HepG2 (cell line): ENCODE results near the gene IFNAR2. TPM values are rescaled to one million over a fixed set of nuclear protein-coding genes. Genes with fewer than 3 reads are reported as not detected.

ENCODE experiments used
- CREM ChIP-seq, 2 experiments: sonication (generic) in 1 of 2; formaldehyde crosslinking in 1 of 2; IDR thresholded peaks; 2 replicates each; pipeline versions ENCODE4 v1.4.0 to v1.6.1; 2016 to 2020; ENCODE audit warnings: antibody characterized with exemption in 1 of 2, mild to moderate bottlenecking in 1 of 2, missing genetic modification reagents in 1 of 2
- FOXP4 ChIP-seq: sonication (generic); formaldehyde crosslinking; IDR thresholded peaks from 2 replicates; pipeline ENCODE4 v1.4.0; 2020; ENCODE audit warnings: missing genetic modification reagents
- HDAC1 ChIP-seq: sonication (generic); formaldehyde crosslinking; IDR thresholded peaks from 2 replicates; pipeline ENCODE4 v1.5.1; 2020; ENCODE audit warnings: mild to moderate bottlenecking, missing genetic modification reagents
- PITX1 ChIP-seq: sonication (generic); formaldehyde crosslinking; IDR thresholded peaks from 2 replicates; pipeline ENCODE4 v1.5.1; 2020; ENCODE audit warnings: mild to moderate bottlenecking, missing genetic modification reagents
- POLR2G ChIP-seq: fragments of 200-400 bp; formaldehyde crosslinking; IDR thresholded peaks from 2 replicates; pipeline ENCODE4 v1.6.1; 2018; ENCODE audit warnings: mild to moderate bottlenecking, low read depth, low read length, moderate library complexity
- RXRB ChIP-seq: IDR thresholded peaks from 2 replicates; pipeline ENCODE4 v1.6.1; 2016; ENCODE audit warnings: borderline replicate concordance, missing genetic modification reagents, missing compliant biosample characterization
- SALL1 ChIP-seq: sonication (generic); formaldehyde crosslinking; IDR thresholded peaks from 2 replicates; pipeline ENCODE4 v1.8.0; 2022; ENCODE audit warnings: mild to moderate bottlenecking, missing genetic modification reagents
- SAP130 ChIP-seq: IDR thresholded peaks from 2 replicates; pipeline ENCODE4 v1.6.1; 2016; ENCODE audit warnings: low read depth
- SIN3A ChIP-seq: IDR thresholded peaks from 2 replicates; pipeline ENCODE4 v1.6.1; 2011; ENCODE audit warnings: low read depth, mild to moderate bottlenecking, control low read depth, low read length, borderline replicate concordance
- TBX2 ChIP-seq: sonication (generic); formaldehyde crosslinking; IDR thresholded peaks from 2 replicates; pipeline ENCODE4 v1.5.0; 2020; ENCODE audit warnings: missing genetic modification reagents, mild to moderate bottlenecking, borderline replicate concordance
- THRA ChIP-seq: sonication (generic); formaldehyde crosslinking; IDR thresholded peaks from 2 replicates; pipeline ENCODE4 v1.4.0; 2020; ENCODE audit warnings: missing genetic modification reagents, borderline replicate concordance
- ZBTB10 ChIP-seq: sonication (generic); formaldehyde crosslinking; IDR thresholded peaks from 2 replicates; pipeline ENCODE4 v1.4.0; 2020; ENCODE audit warnings: missing genetic modification reagents, borderline replicate concordance
- ZC3H13 ChIP-seq: sonication (generic); formaldehyde crosslinking; IDR thresholded peaks from 2 replicates; pipeline ENCODE4 v1.8.1; 2023; ENCODE audit warnings: mild to moderate bottlenecking, missing genetic modification reagents, moderate library complexity
- ZFX ChIP-seq: sonication (generic); formaldehyde crosslinking; IDR thresholded peaks from 2 replicates; pipeline ENCODE4 v1.4.0; 2020; ENCODE audit warnings: mild to moderate bottlenecking, low read depth, missing genetic modification reagents, moderate library complexity
- ZNF121 ChIP-seq: sonication (generic); formaldehyde crosslinking; IDR thresholded peaks from 2 replicates; pipeline ENCODE4 v1.5.0; 2020; ENCODE audit warnings: mild to moderate bottlenecking, missing genetic modification reagents
- ZNF292 ChIP-seq: sonication (generic); formaldehyde crosslinking; IDR thresholded peaks from 2 replicates; pipeline ENCODE4 v1.8.1; 2022; ENCODE audit warnings: mild to moderate bottlenecking, low read depth, missing genetic modification reagents, borderline replicate concordance
- ZNF333 ChIP-seq: sonication (generic); formaldehyde crosslinking; IDR thresholded peaks from 2 replicates; pipeline ENCODE4 v1.4.0; 2020; ENCODE audit warnings: mild to moderate bottlenecking, missing genetic modification reagents, borderline replicate concordance
- ZNF580 ChIP-seq: IDR thresholded peaks from 2 replicates; pipeline ENCODE4 v1.6.1; 2016; ENCODE audit warnings: low read depth, borderline replicate concordance
- ZNF75D ChIP-seq: sonication (generic); formaldehyde crosslinking; IDR thresholded peaks from 2 replicates; pipeline ENCODE4 v1.8.1; 2023; ENCODE audit warnings: missing genetic modification reagents, mild to moderate bottlenecking, borderline replicate concordance
- ZNF780A ChIP-seq: sonication (generic); formaldehyde crosslinking; IDR thresholded peaks from 2 replicates; pipeline ENCODE4 v1.8.0; 2022; ENCODE audit warnings: mild to moderate bottlenecking, missing genetic modification reagents, moderate library complexity
- ZSCAN29 ChIP-seq: sonication (generic); formaldehyde crosslinking; conservative IDR thresholded peaks from 2 replicates; pipeline ENCODE4 v1.4.0; 2020; ENCODE audit warnings: mild to moderate bottlenecking, missing genetic modification reagents
- ZSCAN31 ChIP-seq: sonication (generic); formaldehyde crosslinking; IDR thresholded peaks from 2 replicates; pipeline ENCODE4 v1.5.0; 2020; ENCODE audit warnings: low read depth, mild to moderate bottlenecking, missing genetic modification reagents
- polyA plus RNA-seq, 8 experiments: library from polyadenylated mRNA; depleted of rRNA in 3 of 8; stranded (reverse) in 7 of 8; unstranded in 1 of 8; fragments of >200 nt; fragmentation: Illumina TruSeq in 4 of 8; extraction: Trizol in 4 of 8; gene quantifications; 2 replicates each; pipeline versions ENCODE4 v1.2.1 to v1.2.3, GENCODE V29; 2011 to 2016; ENCODE audit warnings: low read depth in 4 of 8, missing spikeins in 1 of 8, mixed read lengths in 1 of 8; ENCODE audit not compliant: insufficient read depth in 1 of 8
- total RNA-seq, 5 experiments: library from RNA; depleted of rRNA; stranded (reverse); fragments of >200 nt; fragmentation: Illumina TruSeq; extraction: Trizol; gene quantifications; 2 replicates each; pipeline ENCODE4 v1.2.3, GENCODE V29; 2016; ENCODE audit warnings: low read depth in 1 of 5

The IFNAR2 gene
- total and polyA plus RNA-seq, 2 of the 13 experiments (the other 11 are each of a cell fraction or from before 2014, with no cell fraction given), result 5.1 to 24.1 TPM

- TF ChIP-seq FOXP4 (CRISPR knock-in tag), result no peak
- peak; percentile 47; the same call in 1 of the 2 replicates for TF ChIP-seq ZSCAN29
- no peak for TF ChIP-seq CREM (IDR thresholded peaks at IDR 0.05)
- no peak for TF ChIP-seq CREM (CRISPR knock-in tag; IDR thresholded peaks at IDR 0.05)
- 0 out of 2 replicates have a peak, but pooled peaks have one; percentile 12 for TF ChIP-seq SIN3A
- TF ChIP-seq ZNF121, result no peak
- peak; percentile 10; the same call in 1 of the 2 replicates for TF ChIP-seq THRA (CRISPR knock-in tag)
- 0 out of 2 replicates have a peak, but pooled peaks have one; percentile 33 for TF ChIP-seq TBX2
- 0 out of 2 replicates have a peak, but pooled peaks have one; percentile 22 for TF ChIP-seq RXRB (CRISPR knock-in tag)
- TF ChIP-seq PITX1 (CRISPR knock-in tag), result peak; percentile 50; the same call in 1 of the 2 replicates
- TF ChIP-seq ZSCAN31 (CRISPR knock-in tag), result peak; percentile 71
- peak; percentile 87 for TF ChIP-seq ZFX (CRISPR knock-in tag)
- TF ChIP-seq ZNF780A (CRISPR knock-in tag), result peak; percentile 58; the same call in 1 of the 2 replicates
- TF ChIP-seq ZNF292 (CRISPR knock-in tag), result 0 out of 2 replicates have a peak, but pooled peaks have one; percentile 69
- TF ChIP-seq ZBTB10, result peak; percentile 72; the same call in 1 of the 2 replicates
- TF ChIP-seq ZNF333, result no peak
- TF ChIP-seq ZNF75D (CRISPR knock-in tag), result no peak
- 0 out of 2 replicates have a peak, but pooled peaks have one; percentile 47 for TF ChIP-seq ZC3H13
- TF ChIP-seq SAP130 (CRISPR knock-in tag), result peak; percentile 45
- peak; percentile 65 for TF ChIP-seq HDAC1 (CRISPR knock-in tag)
- 0 out of 2 replicates have a peak, but pooled peaks have one; percentile 1 for TF ChIP-seq ZNF580 (CRISPR knock-in tag)
- TF ChIP-seq POLR2G, result 0 out of 2 replicates have a peak, but pooled peaks have one; percentile 29
- TF ChIP-seq SALL1 (CRISPR knock-in tag), result peak; percentile 30; the same call in 1 of the 2 replicates
Measured at GRCh38 chr21:33230545-33231324, 997 bp downstream of the IFNAR2 start (continued).
